H1 (cell line): Measurements from ENCODE around the gene DUSP10. TPM values are rescaled to one million over a fixed set of nuclear protein-coding genes. Genes with fewer than 3 reads are reported as not detected.

Experiments
- CTCF ChIA-PET: fragments of 300-600 bp; sonication (Branson Sonifier 250); formaldehyde crosslinking; loops from one replicate; lab custom pipeline; 2021; ENCODE audit not compliant: partially characterized antibody; lab: Charles Lee
- POLR2A ChIA-PET: fragments of 300-600 bp; sonication (Branson Sonifier 250); formaldehyde crosslinking; loops from one replicate; lab custom pipeline; 2021; ENCODE audit warnings: inconsistent platforms; ENCODE audit not compliant: partially characterized antibody; lab: Charles Lee
- DNase-seq, 2 experiments: peaks; one replicate each; pipeline versions ENCODE4 v3.0.0 to v3.0.0-alpha.2; 2010 to 2022; ENCODE audit warnings: low spot score in 2 of 2, low read depth in 1 of 2, mixed read lengths in 1 of 2
- FAIRE-seq: peaks from 2 replicates; lab custom pipeline; 2011; peaks lifted over from hg19 to GRCh38; lab: Jason Lieb, UNC
- H2AFZ ChIP-seq: 2 replicates; pipeline ENCODE4 v1.8.1; 2012; ENCODE audit warnings: low read length, inconsistent platforms
- H2AK5ac ChIP-seq: 2 replicates; pipeline ENCODE4 v1.6.1; 2013; ENCODE audit warnings: low read depth, low read length
- H2BK120ac ChIP-seq: replicated peaks from 2 replicates; pipeline ENCODE3; 2013; ENCODE audit warnings: low read depth, low read length, inconsistent platforms
- H2BK12ac ChIP-seq: 2 replicates; pipeline ENCODE4 v1.6.1; 2013; ENCODE audit warnings: low read depth, low read length
- H2BK15ac ChIP-seq: 2 replicates; pipeline ENCODE4 v1.6.1; 2013; ENCODE audit warnings: low read length
- H2BK20ac ChIP-seq: 2 replicates; pipeline ENCODE4 v1.6.1; 2013; ENCODE audit warnings: low read length
- H2BK5ac ChIP-seq: 2 replicates; pipeline ENCODE4 v1.6.1; 2013; ENCODE audit warnings: low read depth, low read length
- H3K14ac ChIP-seq: 2 replicates; pipeline ENCODE4 v1.6.1; 2013; ENCODE audit warnings: inconsistent platforms; ENCODE audit not compliant: insufficient read length
- H3K18ac ChIP-seq: 2 replicates; pipeline ENCODE4 v1.6.1; 2013; ENCODE audit warnings: low read length; ENCODE audit errors: extremely low read depth
- H3K23ac ChIP-seq: 2 replicates; pipeline ENCODE4 v1.6.1; 2013; ENCODE audit warnings: inconsistent platforms; ENCODE audit not compliant: insufficient read length
- H3K23me2 ChIP-seq: 2 replicates; pipeline ENCODE4 v1.6.1; 2013; ENCODE audit warnings: low read depth, low read length
- H3K27ac ChIP-seq: 2 replicates; pipeline ENCODE4 v1.6.1; 2011; ENCODE audit warnings: low read depth, low read length, inconsistent platforms
- H3K27me3 ChIP-seq, 4 experiments: replicated peaks in 1 of 4; 1 replicate in 1 of 4; 2 replicates in 3 of 4; pipeline versions ENCODE4 v1.6.1 to v1.8.1; 2011 to 2013; ENCODE audit warnings: low read length in 3 of 4, mild to moderate bottlenecking in 3 of 4, inconsistent platforms in 2 of 4, mixed read lengths in 2 of 4, moderate library complexity in 1 of 4; ENCODE audit not compliant: control insufficient read depth in 3 of 4, insufficient read depth in 3 of 4; ENCODE audit errors: extremely low read depth in 1 of 4
- H3K36me3 ChIP-seq, 4 experiments: 2 replicates each; pipeline versions ENCODE4 v1.6.1 to v1.8.1; 2011 to 2013; ENCODE audit warnings: mild to moderate bottlenecking in 4 of 4, low read length in 3 of 4, moderate library complexity in 2 of 4, control low read depth in 1 of 4, inconsistent platforms in 1 of 4; ENCODE audit not compliant: insufficient read depth in 4 of 4, control insufficient read depth in 2 of 4
- H3K4ac ChIP-seq: replicated peaks from 2 replicates; pipeline ENCODE3; 2013; ENCODE audit warnings: low read length, low read depth, mixed read lengths, inconsistent platforms; ENCODE audit not compliant: insufficient read length
- H3K4me1 ChIP-seq, 4 experiments: replicated peaks in 1 of 4; 1 replicate in 1 of 4; 2 replicates in 3 of 4; pipeline versions ENCODE4 v1.6.1 to v1.8.1; 2011 to 2013; ENCODE audit warnings: low read length in 3 of 4, inconsistent platforms in 2 of 4, mixed read lengths in 1 of 4; ENCODE audit not compliant: insufficient read depth in 4 of 4, control insufficient read depth in 3 of 4
- H3K4me2 ChIP-seq, 2 experiments: 2 replicates each; pipeline versions ENCODE4 v1.6.1 to v1.8.1; 2011 to 2013; ENCODE audit warnings: low read depth in 2 of 2, low read length in 2 of 2, control low read depth in 1 of 2, inconsistent platforms in 1 of 2, mild to moderate bottlenecking in 1 of 2; ENCODE audit not compliant: insufficient read depth in 1 of 2
- H3K4me3 ChIP-seq, 4 experiments: fragments of 200-600, 300-600 bp in 1 of 4; sonication (generic), shearing (Covaris generic), sonication (Bioruptor Twin) in 1 of 4; 2 replicates each; pipeline versions ENCODE4 v1.5.1 to v1.8.1; 2011 to 2016; ENCODE audit warnings: low read length in 4 of 4, low read depth in 3 of 4, control low read depth in 2 of 4, inconsistent platforms in 2 of 4, mild to moderate bottlenecking in 2 of 4, mixed read lengths in 1 of 4, moderate library complexity in 1 of 4; ENCODE audit not compliant: insufficient read depth in 2 of 4; ENCODE audit errors: extremely low read depth in 1 of 4
- H3K56ac ChIP-seq: replicated peaks from 2 replicates; pipeline ENCODE3; 2013; ENCODE audit warnings: low read depth, mild to moderate bottlenecking, mixed read lengths, low read length, inconsistent platforms; ENCODE audit not compliant: insufficient read length
- H3K79me1 ChIP-seq: 2 replicates; pipeline ENCODE4 v1.6.1; 2013; ENCODE audit warnings: low read depth, low read length, control low read depth
- H3K79me2 ChIP-seq, 2 experiments: 2 replicates each; pipeline versions ENCODE4 v1.6.1 to v1.8.1; 2012 to 2013; ENCODE audit warnings: low read length in 2 of 2, mild to moderate bottlenecking in 2 of 2, inconsistent platforms in 1 of 2; ENCODE audit not compliant: insufficient read depth in 2 of 2, control insufficient read depth in 1 of 2
- H3K9ac ChIP-seq, 4 experiments: replicated peaks in 1 of 4; 1 replicate in 1 of 4; 2 replicates in 3 of 4; pipeline versions ENCODE4 v1.6.1 to v1.8.1; 2011 to 2013; ENCODE audit warnings: low read depth in 3 of 4, low read length in 3 of 4, control low read depth in 2 of 4, mild to moderate bottlenecking in 2 of 4, moderate library complexity in 2 of 4, inconsistent platforms in 1 of 4; ENCODE audit errors: extremely low read depth in 1 of 4
- H3K9me3 ChIP-seq, 2 experiments: 2 replicates each; pipeline versions ENCODE4 v1.6.1 to v1.8.1; 2012 to 2013; ENCODE audit warnings: mild to moderate bottlenecking in 2 of 2, moderate library complexity in 2 of 2, control low read depth in 1 of 2, inconsistent platforms in 1 of 2, low read depth in 1 of 2, low read length in 1 of 2, mixed read lengths in 1 of 2; ENCODE audit not compliant: insufficient read depth in 2 of 2
- H4K20me1 ChIP-seq, 2 experiments: replicated peaks in 1 of 2; 2 replicates each; pipeline versions ENCODE3 to v1.8.1; 2011 to 2013; ENCODE audit warnings: inconsistent platforms in 2 of 2, low read length in 2 of 2, mild to moderate bottlenecking in 1 of 2; ENCODE audit not compliant: insufficient read depth in 2 of 2, control insufficient read depth in 1 of 2
- H4K5ac ChIP-seq: 2 replicates; pipeline ENCODE4 v1.6.1; 2013; ENCODE audit warnings: low read length, low read depth, mixed read lengths, inconsistent platforms; ENCODE audit not compliant: insufficient read length
- H4K8ac ChIP-seq: 2 replicates; pipeline ENCODE4 v1.8.0; 2013; ENCODE audit warnings: mild to moderate bottlenecking, moderate library complexity, low read length, inconsistent platforms; ENCODE audit not compliant: insufficient read depth; ENCODE audit errors: extremely low read depth
- H4K91ac ChIP-seq: replicated peaks from 2 replicates; pipeline ENCODE3; 2013; ENCODE audit warnings: low read length, mixed read lengths, inconsistent platforms; ENCODE audit not compliant: insufficient read length
- RAD21 ChIP-seq, 2 experiments: IDR thresholded peaks in 1 of 2; conservative IDR thresholded peaks in 1 of 2; 2 replicates each; pipeline ENCODE4 v1.6.1; 2011; ENCODE audit warnings: low read depth in 2 of 2, low read length in 2 of 2, improper control_type of control experiment in 1 of 2, inconsistent platforms in 1 of 2, mild to moderate bottlenecking in 1 of 2, moderate library complexity in 1 of 2
- polyA plus RNA-seq, 7 experiments: library from polyadenylated mRNA; depleted of rRNA in 3 of 7; stranded (reverse) in 5 of 7; unstranded in 2 of 7; fragments of >200 nt in 5 of 7; fragments of 200-250 nt in 2 of 7; gene quantifications; 1 replicate in 5 of 7; 2 replicates in 1 of 7; 4 replicates in 1 of 7; pipeline versions ENCODE4 v1.2.1 to v1.2.3, GENCODE V29; 2011 to 2013; ENCODE audit warnings: missing spikeins in 2 of 7, mixed read lengths in 2 of 7
- total RNA-seq: library from RNA; stranded (reverse); fragmentation: NEBNext Ultra II Directional; extraction: Animal tissue kit (Norgen Biotek cat#: 25700); gene quantifications from 2 replicates; pipeline ENCODE4 v1.2.1, GENCODE V29; 2021
- TF ChIP-seq, protein P1 (sequence below): IDR thresholded peaks from 2 replicates; pipeline ENCODE4 v1.6.1; 2012; ENCODE audit warnings: inconsistent platforms
- TF ChIP-seq, protein P2 (sequence below), 3 experiments: IDR thresholded peaks; 1 replicate in 2 of 3; 2 replicates in 1 of 3; pipeline versions ENCODE4 v1.5.1 to v1.6.1; 2011; ENCODE audit warnings: low read length in 3 of 3, mild to moderate bottlenecking in 3 of 3, inconsistent platforms in 2 of 3, low read depth in 1 of 3, moderate library complexity in 1 of 3; ENCODE audit not compliant: insufficient read depth in 1 of 3; ENCODE audit errors: control extremely low read depth in 1 of 3

Gene DUSP10
- total and polyA plus RNA-seq, 2 of the 8 experiments (the other 6 are each of a cell fraction or from before 2014, with no cell fraction given), result 1.2 TPM

DNA sequence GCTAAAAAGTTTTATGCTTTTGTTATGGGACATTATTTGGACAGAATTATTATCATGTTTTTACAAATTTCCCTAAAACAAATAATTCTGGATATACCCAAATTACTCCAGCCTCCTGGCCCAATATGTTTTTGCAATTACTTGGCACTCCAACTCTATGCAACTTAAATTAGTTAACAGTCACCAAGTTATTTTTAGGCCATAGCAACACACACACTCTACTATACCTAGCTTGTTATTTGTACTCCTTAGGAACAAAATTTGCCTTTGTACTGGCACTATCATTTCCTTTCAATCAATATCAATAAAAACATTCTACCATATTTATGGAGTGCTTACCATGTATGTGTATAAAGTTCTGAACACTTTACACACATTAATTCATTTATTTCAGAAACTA is 7.7 kb downstream of the DUSP10 start:
- no peaks in the 10 kb centered on the region for H3K79me2 ChIP-seq
- no peak overlapping the region for H2BK120ac ChIP-seq
- H2BK5ac ChIP-seq, result no peak overlapping the region
- H3K23ac ChIP-seq, result no peak overlapping the region
- no peak overlapping the region for H2BK20ac ChIP-seq
- H4K5ac ChIP-seq, result no peak overlapping the region
- H2AFZ ChIP-seq, result no peak overlapping the region
- H3K9ac ChIP-seq, result no peak overlapping the region
- no peak overlapping the region for H4K91ac ChIP-seq
- H3K79me1 ChIP-seq, result no peaks in the 10 kb centered on the region
- H3K4ac ChIP-seq, result no peak overlapping the region
- peaks cover 0 to 5% (median 3%) of the 10 kb centered on the region in 4 experiments; a peak in 5 of 7 replicates for H3K27me3 ChIP-seq
- POLR2A ChIA-PET, result no interaction called here
- no peaks in the 10 kb centered on the region for H3K4me1 ChIP-seq
- no peaks in the 10 kb centered on the region for H3K23me2 ChIP-seq
- TF ChIP-seq, protein P1, sequence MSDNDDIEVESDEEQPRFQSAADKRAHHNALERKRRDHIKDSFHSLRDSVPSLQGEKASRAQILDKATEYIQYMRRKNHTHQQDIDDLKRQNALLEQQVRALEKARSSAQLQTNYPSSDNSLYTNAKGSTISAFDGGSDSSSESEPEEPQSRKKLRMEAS, result no peak
- TF ChIP-seq, protein P2, sequence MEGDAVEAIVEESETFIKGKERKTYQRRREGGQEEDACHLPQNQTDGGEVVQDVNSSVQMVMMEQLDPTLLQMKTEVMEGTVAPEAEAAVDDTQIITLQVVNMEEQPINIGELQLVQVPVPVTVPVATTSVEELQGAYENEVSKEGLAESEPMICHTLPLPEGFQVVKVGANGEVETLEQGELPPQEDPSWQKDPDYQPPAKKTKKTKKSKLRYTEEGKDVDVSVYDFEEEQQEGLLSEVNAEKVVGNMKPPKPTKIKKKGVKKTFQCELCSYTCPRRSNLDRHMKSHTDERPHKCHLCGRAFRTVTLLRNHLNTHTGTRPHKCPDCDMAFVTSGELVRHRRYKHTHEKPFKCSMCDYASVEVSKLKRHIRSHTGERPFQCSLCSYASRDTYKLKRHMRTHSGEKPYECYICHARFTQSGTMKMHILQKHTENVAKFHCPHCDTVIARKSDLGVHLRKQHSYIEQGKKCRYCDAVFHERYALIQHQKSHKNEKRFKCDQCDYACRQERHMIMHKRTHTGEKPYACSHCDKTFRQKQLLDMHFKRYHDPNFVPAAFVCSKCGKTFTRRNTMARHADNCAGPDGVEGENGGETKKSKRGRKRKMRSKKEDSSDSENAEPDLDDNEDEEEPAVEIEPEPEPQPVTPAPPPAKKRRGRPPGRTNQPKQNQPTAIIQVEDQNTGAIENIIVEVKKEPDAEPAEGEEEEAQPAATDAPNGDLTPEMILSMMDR (IDR thresholded peaks at IDR 0.05; ENCODE audit: control extremely low read depth in 1 of 3, insufficient read depth in 1 of 3, low read depth in 1 of 3, low read length in 3 of 3), result no peak
- TF ChIP-seq RAD21 (IDR thresholded peaks at IDR 0.05 in 1 of 2, conservative IDR thresholded peaks at IDR 0.05 in 1 of 2; ENCODE audit: low read depth in 2 of 2, low read length in 2 of 2), result no peak
- H3K27ac ChIP-seq, result no peak overlapping the region
- DNase-seq (no peak), FAIRE-seq (no peak)
- no peak overlapping the region for H2AK5ac ChIP-seq
- no peaks in the 10 kb centered on the region for H3K36me3 ChIP-seq
- H2BK15ac ChIP-seq, result no peak overlapping the region
- H3K4me3 ChIP-seq, result no peak overlapping the region
- H3K4me2 ChIP-seq, result no peak overlapping the region
- no peak overlapping the region for H3K18ac ChIP-seq
- no peaks in the 10 kb centered on the region for H3K9me3 ChIP-seq
- no peak overlapping the region for H3K14ac ChIP-seq
- H4K20me1 ChIP-seq, result no peaks in the 10 kb centered on the region
- no peak overlapping the region for H2BK12ac ChIP-seq
- no peak overlapping the region for H4K8ac ChIP-seq
- no peak overlapping the region for H3K56ac ChIP-seq
- CTCF ChIA-PET, result no interaction called here
